Measurements from ENCODE around the gene KRTAP4-1.

DNA sequence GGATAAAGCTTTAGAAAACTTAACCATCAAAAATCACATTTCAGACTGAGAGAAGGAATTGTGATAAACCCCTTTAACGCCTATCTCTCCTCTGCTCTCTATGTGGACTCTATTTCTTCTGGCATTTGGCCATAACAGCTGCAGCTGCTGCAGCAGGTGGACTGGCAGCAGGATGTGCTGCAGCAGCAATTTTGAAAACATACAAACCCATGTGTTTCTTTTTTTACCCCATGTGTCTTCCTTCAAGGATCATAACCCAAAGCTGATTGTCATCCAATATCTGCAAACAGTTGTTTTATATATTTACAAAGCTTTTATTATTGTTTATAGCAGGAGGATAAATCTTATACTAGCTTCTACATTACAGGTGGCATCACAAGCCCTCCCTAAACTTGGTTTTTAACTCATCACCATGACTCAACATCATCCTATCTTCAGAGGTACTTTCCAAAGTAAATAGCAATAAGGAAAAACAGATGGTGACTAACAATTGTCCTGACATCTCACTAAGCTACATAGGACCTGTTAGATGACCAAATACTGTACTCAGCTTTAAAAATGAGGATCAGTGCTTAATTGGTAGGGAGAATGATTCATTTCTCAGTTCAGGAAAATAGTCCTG is 27.2 kb upstream of the KRTAP4-1 start:
- TF ChIP-seq, protein P1, sequence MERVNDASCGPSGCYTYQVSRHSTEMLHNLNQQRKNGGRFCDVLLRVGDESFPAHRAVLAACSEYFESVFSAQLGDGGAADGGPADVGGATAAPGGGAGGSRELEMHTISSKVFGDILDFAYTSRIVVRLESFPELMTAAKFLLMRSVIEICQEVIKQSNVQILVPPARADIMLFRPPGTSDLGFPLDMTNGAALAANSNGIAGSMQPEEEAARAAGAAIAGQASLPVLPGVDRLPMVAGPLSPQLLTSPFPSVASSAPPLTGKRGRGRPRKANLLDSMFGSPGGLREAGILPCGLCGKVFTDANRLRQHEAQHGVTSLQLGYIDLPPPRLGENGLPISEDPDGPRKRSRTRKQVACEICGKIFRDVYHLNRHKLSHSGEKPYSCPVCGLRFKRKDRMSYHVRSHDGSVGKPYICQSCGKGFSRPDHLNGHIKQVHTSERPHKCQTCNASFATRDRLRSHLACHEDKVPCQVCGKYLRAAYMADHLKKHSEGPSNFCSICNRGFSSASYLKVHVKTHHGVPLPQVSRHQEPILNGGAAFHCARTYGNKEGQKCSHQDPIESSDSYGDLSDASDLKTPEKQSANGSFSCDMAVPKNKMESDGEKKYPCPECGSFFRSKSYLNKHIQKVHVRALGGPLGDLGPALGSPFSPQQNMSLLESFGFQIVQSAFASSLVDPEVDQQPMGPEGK (CRISPR knock-in tag; IDR thresholded peaks at IDR 0.05; ENCODE audit: borderline replicate concordance), result no peak
- no peak for TF ChIP-seq ZFP30 (CRISPR knock-in tag; IDR thresholded peaks at IDR 0.05)
- TF ChIP-seq RARB (CRISPR knock-in tag; IDR thresholded peaks at IDR 0.05), result no peak
- TF ChIP-seq, protein P2, sequence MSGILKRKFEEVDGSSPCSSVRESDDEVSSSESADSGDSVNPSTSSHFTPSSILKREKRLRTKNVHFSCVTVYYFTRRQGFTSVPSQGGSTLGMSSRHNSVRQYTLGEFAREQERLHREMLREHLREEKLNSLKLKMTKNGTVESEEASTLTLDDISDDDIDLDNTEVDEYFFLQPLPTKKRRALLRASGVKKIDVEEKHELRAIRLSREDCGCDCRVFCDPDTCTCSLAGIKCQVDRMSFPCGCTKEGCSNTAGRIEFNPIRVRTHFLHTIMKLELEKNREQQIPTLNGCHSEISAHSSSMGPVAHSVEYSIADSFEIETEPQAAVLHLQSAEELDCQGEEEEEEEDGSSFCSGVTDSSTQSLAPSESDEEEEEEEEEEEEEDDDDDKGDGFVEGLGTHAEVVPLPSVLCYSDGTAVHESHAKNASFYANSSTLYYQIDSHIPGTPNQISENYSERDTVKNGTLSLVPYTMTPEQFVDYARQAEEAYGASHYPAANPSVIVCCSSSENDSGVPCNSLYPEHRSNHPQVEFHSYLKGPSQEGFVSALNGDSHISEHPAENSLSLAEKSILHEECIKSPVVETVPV (CRISPR knock-in tag; IDR thresholded peaks at IDR 0.05), result no peak
- no peak for TF ChIP-seq ZNF8 (CRISPR knock-in tag; IDR thresholded peaks at IDR 0.05)
- no peak for TF ChIP-seq TCF4 (CRISPR knock-in tag; IDR thresholded peaks at IDR 0.05; ENCODE audit: borderline replicate concordance)
- TF ChIP-seq ZNF70 (CRISPR knock-in tag; IDR thresholded peaks at IDR 0.05), result no peak
- TF ChIP-seq ISL1 (CRISPR knock-in tag; IDR thresholded peaks at IDR 0.05), result no peak
- no peak for TF ChIP-seq ARNTL (CRISPR knock-in tag; IDR thresholded peaks at IDR 0.05; ENCODE audit: borderline replicate concordance, low read depth)
- no peak for TF ChIP-seq ZFP3 (CRISPR knock-in tag; IDR thresholded peaks at IDR 0.05)
- TF ChIP-seq, protein P3, sequence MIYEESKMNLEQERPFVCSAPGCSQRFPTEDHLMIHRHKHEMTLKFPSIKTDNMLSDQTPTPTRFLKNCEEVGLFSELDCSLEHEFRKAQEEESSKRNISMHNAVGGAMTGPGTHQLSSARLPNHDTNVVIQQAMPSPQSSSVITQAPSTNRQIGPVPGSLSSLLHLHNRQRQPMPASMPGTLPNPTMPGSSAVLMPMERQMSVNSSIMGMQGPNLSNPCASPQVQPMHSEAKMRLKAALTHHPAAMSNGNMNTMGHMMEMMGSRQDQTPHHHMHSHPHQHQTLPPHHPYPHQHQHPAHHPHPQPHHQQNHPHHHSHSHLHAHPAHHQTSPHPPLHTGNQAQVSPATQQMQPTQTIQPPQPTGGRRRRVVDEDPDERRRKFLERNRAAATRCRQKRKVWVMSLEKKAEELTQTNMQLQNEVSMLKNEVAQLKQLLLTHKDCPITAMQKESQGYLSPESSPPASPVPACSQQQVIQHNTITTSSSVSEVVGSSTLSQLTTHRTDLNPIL (CRISPR knock-in tag; IDR thresholded peaks at IDR 0.05; ENCODE audit: low read depth), result no peak
- no peak for TF ChIP-seq TOX (CRISPR knock-in tag; IDR thresholded peaks at IDR 0.05; ENCODE audit: borderline replicate concordance)
- TF ChIP-seq PPARA (CRISPR knock-in tag; IDR thresholded peaks at IDR 0.05; ENCODE audit: borderline replicate concordance), result no peak
- TF ChIP-seq, protein P4, sequence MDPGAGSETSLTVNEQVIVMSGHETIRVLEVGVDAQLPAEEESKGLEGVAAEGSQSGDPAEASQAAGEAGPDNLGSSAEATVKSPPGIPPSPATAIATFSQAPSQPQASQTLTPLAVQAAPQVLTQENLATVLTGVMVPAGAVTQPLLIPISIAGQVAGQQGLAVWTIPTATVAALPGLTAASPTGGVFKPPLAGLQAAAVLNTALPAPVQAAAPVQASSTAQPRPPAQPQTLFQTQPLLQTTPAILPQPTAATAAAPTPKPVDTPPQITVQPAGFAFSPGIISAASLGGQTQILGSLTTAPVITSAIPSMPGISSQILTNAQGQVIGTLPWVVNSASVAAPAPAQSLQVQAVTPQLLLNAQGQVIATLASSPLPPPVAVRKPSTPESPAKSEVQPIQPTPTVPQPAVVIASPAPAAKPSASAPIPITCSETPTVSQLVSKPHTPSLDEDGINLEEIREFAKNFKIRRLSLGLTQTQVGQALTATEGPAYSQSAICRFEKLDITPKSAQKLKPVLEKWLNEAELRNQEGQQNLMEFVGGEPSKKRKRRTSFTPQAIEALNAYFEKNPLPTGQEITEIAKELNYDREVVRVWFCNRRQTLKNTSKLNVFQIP (CRISPR knock-in tag; IDR thresholded peaks at IDR 0.05; ENCODE audit: borderline replicate concordance, low read depth), result no peak

Data from SK-N-SH treated with all-trans-retinoic acid at 6 μM for 48 hours (cell line).